Mucosa of descending colon (tissue), 3 donors: ENCODE results near the gene LRRC9. TPM values are rescaled to one million over a fixed set of nuclear protein-coding genes. Genes with fewer than 3 reads are reported as not detected.

Source experiments
- ATAC-seq: fragments of 200-7000 bp; cut with Tn5 transposase; one replicate; pipeline ENCODE4 v1.9.1; 2020; ENCODE audit warnings: mild to moderate bottlenecking, moderate library complexity
- DNase-seq, 3 donors: peaks; one replicate each; pipeline ENCODE4 v3.0.0-alpha.2; 2020
- H3K36me3 ChIP-seq: fragments of 200-600 bp; one replicate; pipeline ENCODE4 v1.8.0; 2021; ENCODE audit warnings: low read depth, mild to moderate bottlenecking
- H3K4me1 ChIP-seq: fragments of 200-600 bp; one replicate; pipeline ENCODE4 v1.8.0; 2021; ENCODE audit warnings: low read depth, mild to moderate bottlenecking
- H3K4me3 ChIP-seq: fragments of 200-600 bp; one replicate; pipeline ENCODE4 v1.8.0; 2021; ENCODE audit warnings: mild to moderate bottlenecking
- H3K9me3 ChIP-seq: fragments of 200-600 bp; one replicate; pipeline ENCODE4 v1.8.0; 2021; ENCODE audit warnings: mild to moderate bottlenecking
- CTCF ChIP-seq: fragments of 200-600 bp; IDR thresholded peaks from one replicate; pipeline ENCODE4 v1.8.0; 2022; ENCODE audit warnings: antibody characterized with exemption, mild to moderate bottlenecking
- intact Hi-C, 2 donors: fragments of 100-400 bp; cut with DNase I in 1 of 2; cut with micrococcal nuclease in 1 of 2; formaldehyde crosslinking; loops; one replicate each; pipeline versions ENCODE4 v1.11.0 to v1.11.1; 2022; cut with DNase I, micrococcal nuclease
- total RNA-seq, 3 donors: library from RNA; stranded (reverse); fragmentation: NEBNext Ultra II Directional in 2 of 3; extraction: Animal tissue kit (Norgen Biotek cat#: 25700) in 2 of 3; gene quantifications; one replicate each; pipeline versions ENCODE4 v1.2.1 to v1.2.4, GENCODE V29; 2021 to 2023
- donor health status: DM: no; HTN: no; CAD: no; lungs with moderate emphysema.
- donor health status: DM: no; HTN: no; CAD: no.
- donor health status: DM: no; HTN: yes; CAD: no.

The LRRC9 gene
- total RNA-seq, 3 donors from 2014 or later = 0.58 TPM; not detected in 2

GRCh38 chr14:59983048-59983447 is 63.1 kb downstream of the LRRC9 start:
- intact Hi-C loops = no loop called here
- DNase-seq (no peak), ATAC-seq (no peak)
- TF ChIP-seq CTCF = no peak
- Histone ChIP-seq H3K4me3 (no peak overlapping the region), H3K9me3 (no peaks in the 10 kb centered on the region), H3K4me1 (no peaks in the 10 kb centered on the region), H3K36me3 (no peaks in the 10 kb centered on the region)

DNA sequence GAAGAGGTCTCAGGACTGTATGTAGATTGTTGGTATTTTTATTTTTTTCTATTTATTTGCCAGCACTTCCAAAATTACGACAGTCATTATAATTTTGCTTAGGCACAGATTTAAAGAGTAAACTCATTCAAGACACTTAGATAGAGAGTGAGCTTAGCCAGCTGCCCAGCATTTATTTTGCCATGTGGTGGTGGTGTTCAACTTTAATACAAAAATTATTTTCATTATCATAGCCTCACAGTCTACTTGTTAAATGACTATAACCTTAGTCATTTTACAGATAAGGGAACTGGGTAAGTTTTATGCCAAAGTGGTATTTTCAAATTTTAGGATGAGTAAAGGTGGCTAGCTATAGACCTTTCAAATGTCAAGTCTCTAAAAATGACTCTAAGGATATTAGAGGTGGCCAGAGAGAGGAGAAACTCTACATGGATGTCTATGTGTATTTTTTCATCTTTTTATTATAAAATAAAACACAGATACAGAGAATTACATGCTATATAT is 66.7 kb downstream of the LRRC9 start:
- ATAC-seq = no peak
- DNase-seq = no peak
- no peak for TF ChIP-seq CTCF
- intact Hi-C loops = no loop called here
- Histone ChIP-seq H3K9me3 (no peaks in the 10 kb centered on the region), H3K4me3 (no peak overlapping the region), H3K4me1 (no peaks in the 10 kb centered on the region), H3K36me3 (no peaks in the 10 kb centered on the region)

GRCh38 chr14:59997449-59997848 is 77.5 kb downstream of the LRRC9 start:
- ATAC-seq (no peak), DNase-seq (no peak)
- H3K36me3 ChIP-seq = no peaks in the 10 kb centered on the region
- no peaks in the 10 kb centered on the region for H3K4me1 ChIP-seq
- intact Hi-C loops = no loop called here
- H3K9me3 ChIP-seq = no peaks in the 10 kb centered on the region
- TF ChIP-seq CTCF = no peak
- H3K4me3 ChIP-seq = no peak overlapping the region

DNA sequence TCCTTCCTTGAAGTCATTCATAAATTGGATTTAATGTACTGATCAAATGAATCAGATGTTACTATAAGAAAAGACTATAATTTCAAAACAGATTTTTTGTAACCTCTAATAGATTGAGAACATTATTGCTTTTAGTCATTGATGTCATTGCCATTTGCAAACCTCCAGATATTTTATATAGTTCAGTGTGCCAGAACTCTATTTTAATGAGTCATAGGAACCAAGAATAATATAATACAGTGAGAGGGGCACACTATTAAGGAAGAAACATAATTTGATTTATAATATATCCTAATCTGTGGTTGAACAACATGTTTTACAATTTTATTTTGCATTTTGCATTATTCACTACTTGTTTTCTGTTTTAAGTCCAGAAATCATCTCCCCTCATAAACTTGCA is 78.0 kb downstream of the LRRC9 start:
- no peak overlapping the region for H3K4me3 ChIP-seq
- no peaks in the 10 kb centered on the region for H3K36me3 ChIP-seq
- no peak for TF ChIP-seq CTCF
- intact Hi-C loops = no loop called here
- no peaks in the 10 kb centered on the region for H3K9me3 ChIP-seq
- DNase-seq (no peak), ATAC-seq (no peak)
- H3K4me1 ChIP-seq = no peaks in the 10 kb centered on the region

GRCh38 chr14:59998564-59998963 is 78.6 kb downstream of the LRRC9 start:
- no peaks in the 10 kb centered on the region for H3K9me3 ChIP-seq
- no peaks in the 10 kb centered on the region for H3K36me3 ChIP-seq
- ATAC-seq (no peak), DNase-seq (no peak)
- H3K4me1 ChIP-seq = no peaks in the 10 kb centered on the region
- intact Hi-C loops = no loop called here
- TF ChIP-seq CTCF = no peak
- no peak overlapping the region for H3K4me3 ChIP-seq
